ENCODE data around the gene SINHCAF.

SINHCAF gene

DNA sequence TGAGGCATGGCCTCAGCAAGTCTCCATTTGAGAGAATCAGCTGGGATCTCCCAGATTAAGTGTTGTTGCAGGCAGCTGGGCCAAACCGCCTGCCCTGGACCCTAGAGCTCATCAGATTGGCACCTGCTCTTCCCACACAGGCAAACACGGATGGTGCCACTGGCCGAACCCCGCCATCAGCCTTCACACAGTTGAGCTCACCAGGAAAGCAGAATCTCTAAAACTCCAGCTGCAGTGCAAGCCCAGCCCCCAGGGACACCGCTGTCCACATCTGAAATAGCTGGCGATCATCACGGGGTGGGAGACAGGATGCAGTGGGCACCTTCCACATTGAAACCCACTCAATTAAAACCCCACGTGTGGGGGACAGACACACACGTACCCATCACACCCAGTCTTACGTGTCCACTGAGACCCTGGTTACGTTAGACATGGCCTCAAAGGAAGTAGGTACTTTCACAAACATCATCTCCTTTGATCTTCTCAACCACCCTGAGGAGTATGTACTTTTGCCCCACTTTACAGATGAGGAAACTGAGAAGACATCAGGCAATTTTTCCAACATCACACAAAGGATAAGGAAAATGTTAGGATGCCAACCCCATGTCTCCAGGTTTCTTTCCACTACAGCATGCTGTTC is 88.8 kb downstream of the SINHCAF start:
- Histone ChIP-seq H3K27ac (no peak overlapping the region), H3K27me3 (ENCODE audit: insufficient read depth, low read depth, severe bottlenecking) (no peaks in the 10 kb centered on the region), H3K9me3 (ENCODE audit: severe bottlenecking) (no peaks in the 10 kb centered on the region), H3K36me3 (no peaks in the 10 kb centered on the region), H3K4me3 (ENCODE audit: low read depth, low read length) (no peak overlapping the region)
- TF ChIP-seq, protein P1, sequence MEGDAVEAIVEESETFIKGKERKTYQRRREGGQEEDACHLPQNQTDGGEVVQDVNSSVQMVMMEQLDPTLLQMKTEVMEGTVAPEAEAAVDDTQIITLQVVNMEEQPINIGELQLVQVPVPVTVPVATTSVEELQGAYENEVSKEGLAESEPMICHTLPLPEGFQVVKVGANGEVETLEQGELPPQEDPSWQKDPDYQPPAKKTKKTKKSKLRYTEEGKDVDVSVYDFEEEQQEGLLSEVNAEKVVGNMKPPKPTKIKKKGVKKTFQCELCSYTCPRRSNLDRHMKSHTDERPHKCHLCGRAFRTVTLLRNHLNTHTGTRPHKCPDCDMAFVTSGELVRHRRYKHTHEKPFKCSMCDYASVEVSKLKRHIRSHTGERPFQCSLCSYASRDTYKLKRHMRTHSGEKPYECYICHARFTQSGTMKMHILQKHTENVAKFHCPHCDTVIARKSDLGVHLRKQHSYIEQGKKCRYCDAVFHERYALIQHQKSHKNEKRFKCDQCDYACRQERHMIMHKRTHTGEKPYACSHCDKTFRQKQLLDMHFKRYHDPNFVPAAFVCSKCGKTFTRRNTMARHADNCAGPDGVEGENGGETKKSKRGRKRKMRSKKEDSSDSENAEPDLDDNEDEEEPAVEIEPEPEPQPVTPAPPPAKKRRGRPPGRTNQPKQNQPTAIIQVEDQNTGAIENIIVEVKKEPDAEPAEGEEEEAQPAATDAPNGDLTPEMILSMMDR (IDR thresholded peaks at IDR 0.05; ENCODE audit: low read depth, low read length), result no peak
- no peak for DNase-seq

DNA sequence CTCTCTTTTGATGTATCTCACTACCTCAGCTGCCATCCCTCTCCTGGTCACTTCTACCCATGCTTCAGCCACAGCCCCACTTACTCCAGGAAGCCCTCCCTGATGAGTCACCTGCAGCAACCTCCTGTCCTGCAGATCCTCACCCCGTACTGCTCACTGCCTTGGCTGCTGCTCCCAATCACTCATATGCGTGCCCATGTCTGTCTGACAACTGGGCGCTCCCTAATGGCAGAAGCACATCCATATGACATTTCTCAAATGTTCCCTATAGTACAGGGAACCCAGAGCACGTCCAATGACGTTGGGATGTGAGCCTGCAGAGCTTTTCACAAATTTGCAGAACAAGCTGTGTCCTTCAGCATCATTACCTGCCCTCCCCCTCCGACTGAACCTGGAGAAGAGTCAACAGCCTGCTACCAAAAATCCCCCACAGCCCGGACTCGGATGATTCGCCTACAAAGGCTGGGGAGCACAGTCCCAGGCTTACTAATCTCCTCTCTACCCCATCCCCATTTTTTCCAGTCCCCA is 90.0 kb downstream of the SINHCAF start:
- no peak overlapping the region; the same call in 1 of the 2 replicates for H3K27ac ChIP-seq
- H3K36me3 ChIP-seq, result no peaks in the 10 kb centered on the region
- peaks cover 8% of the 10 kb centered on the region for H3K9me3 ChIP-seq (ENCODE audit: severe bottlenecking)
- TF ChIP-seq, protein P1 (IDR thresholded peaks at IDR 0.05; ENCODE audit: low read depth, low read length), result no peak
- H3K4me3 ChIP-seq (ENCODE audit: low read depth, low read length), result no peak overlapping the region
- no peaks in the 10 kb centered on the region for H3K27me3 ChIP-seq (ENCODE audit: insufficient read depth, low read depth, severe bottlenecking)
- no peak for DNase-seq

GRCh38 chr12:31234955-31235867 is 90.7 kb downstream of the SINHCAF start:
- H3K4me3 ChIP-seq (ENCODE audit: low read depth, low read length), result peak overlapping the region; percentile 20
- DNase-seq, result peak; percentile 80

DNA sequence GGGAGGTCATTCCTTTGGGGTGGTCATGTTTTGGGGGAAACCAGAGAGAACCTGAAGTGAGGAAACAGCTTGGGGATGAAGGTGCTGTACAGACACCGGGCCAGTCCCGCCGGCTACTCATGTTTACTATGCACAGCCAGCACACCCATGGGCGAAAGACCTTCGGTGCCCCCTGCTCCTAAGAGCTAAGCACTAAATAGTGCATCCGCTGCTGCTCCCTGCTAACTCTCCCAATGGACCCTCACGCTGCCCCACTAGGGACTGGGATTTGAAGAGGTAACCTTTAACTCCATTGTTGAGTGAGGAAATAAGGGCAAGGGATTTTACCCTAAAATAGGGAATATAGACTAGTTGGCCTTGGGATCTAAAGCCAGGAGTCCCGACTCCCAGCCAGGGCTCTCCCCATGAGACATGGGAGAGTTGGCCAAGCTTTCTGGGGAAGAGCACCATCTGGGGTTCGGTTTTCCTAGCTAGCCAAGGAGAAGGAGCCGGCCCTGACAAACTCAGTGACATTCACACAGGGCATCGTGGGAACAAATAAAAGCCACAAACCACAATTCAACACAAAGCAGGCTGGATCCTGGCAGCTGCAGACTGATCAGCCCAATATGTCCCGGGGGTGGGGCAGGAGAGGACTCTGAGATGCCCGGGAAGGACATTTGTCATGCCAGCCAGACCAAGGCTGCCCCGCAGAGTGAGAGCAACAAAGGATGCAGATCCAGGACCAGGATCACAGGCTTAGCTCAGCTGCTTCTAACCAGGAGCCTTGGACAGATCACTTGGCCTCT is 91.7 kb downstream of the SINHCAF start:
- TF ChIP-seq, protein P1 (IDR thresholded peaks at IDR 0.05; ENCODE audit: low read depth, low read length), result no peak
- peaks cover 8% of the 10 kb centered on the region for H3K9me3 ChIP-seq (ENCODE audit: severe bottlenecking)
- peak overlapping the region; percentile 59 for H3K27ac ChIP-seq
- no peak overlapping the region for H3K4me3 ChIP-seq (ENCODE audit: low read depth, low read length)
- H3K27me3 ChIP-seq (ENCODE audit: insufficient read depth, low read depth, severe bottlenecking), result no peaks in the 10 kb centered on the region
- H3K36me3 ChIP-seq, result no peaks in the 10 kb centered on the region
- no peak for DNase-seq

More at GRCh38 chr12:31234955-31235867, 90.7 kb downstream of the SINHCAF start:
- Histone ChIP-seq H3K36me3 (no peaks in the 10 kb centered on the region), H3K27me3 (ENCODE audit: insufficient read depth, low read depth, severe bottlenecking) (no peaks in the 10 kb centered on the region), H3K9me3 (ENCODE audit: severe bottlenecking) (peaks cover 8% of the 10 kb centered on the region), H3K27ac (peak overlapping the region; percentile 59)
- TF ChIP-seq, protein P1 (IDR thresholded peaks at IDR 0.05; ENCODE audit: low read depth, low read length), result peak; percentile 78

DNA sequence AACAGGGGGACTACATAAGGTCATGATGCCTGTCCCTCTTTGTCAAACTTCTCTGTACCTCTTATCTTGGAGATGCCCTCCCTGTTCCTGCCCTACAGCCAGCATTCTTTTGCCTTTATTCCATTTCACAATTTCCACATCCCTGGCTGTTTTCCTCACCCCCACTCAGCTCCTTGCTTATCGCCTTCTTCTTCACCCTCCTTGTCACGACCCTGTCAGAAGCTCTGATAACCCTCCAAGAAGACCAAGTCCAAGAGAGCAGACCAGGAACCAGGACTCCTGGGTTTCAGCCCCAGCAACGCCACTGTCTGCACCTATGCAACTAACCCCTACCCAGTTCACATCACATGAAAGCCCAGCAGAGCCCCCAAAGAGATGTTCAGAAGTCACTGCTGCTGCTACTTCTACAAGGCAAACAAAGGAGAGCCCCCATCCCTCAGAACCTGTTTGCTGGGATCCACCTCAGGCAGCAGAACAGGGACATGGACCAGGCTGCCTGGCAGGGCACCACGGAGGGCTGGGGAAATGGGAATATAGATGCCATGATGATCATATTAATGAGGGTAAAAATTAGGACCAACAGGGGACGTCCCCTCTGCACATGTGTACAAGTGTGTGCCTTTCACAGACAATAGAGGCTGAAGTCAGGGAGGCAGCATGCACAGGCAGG is 92.8 kb downstream of the SINHCAF start:
- Histone ChIP-seq H3K4me3 (ENCODE audit: low read depth, low read length) (no peak overlapping the region), H3K27me3 (ENCODE audit: insufficient read depth, low read depth, severe bottlenecking) (no peaks in the 10 kb centered on the region), H3K27ac (no peak overlapping the region), H3K36me3 (no peaks in the 10 kb centered on the region), H3K9me3 (ENCODE audit: severe bottlenecking) (peaks cover 8% of the 10 kb centered on the region)
- no peak for DNase-seq
- TF ChIP-seq, protein P1 (IDR thresholded peaks at IDR 0.05; ENCODE audit: low read depth, low read length), result no peak

Data from WERI-Rb-1 (cell line).